PC-3 (cell line): ENCODE results near the gene ZNF768. TPM values are rescaled to one million over a fixed set of nuclear protein-coding genes. Genes with fewer than 3 reads are reported as not detected.

Experiments used
- ATAC-seq: fragments of 200-7000 bp; cut with Tn5 transposase; 2 replicates; pipeline ENCODE4 v1.9.1; 2020; ENCODE audit warnings: mild to moderate bottlenecking, moderate library complexity
- BruUV-seq: library from RNA; stranded (reverse); fragments of 400-500 nt; replicated peaks from 2 replicates; lab custom pipeline; 2021; lab: Mats Ljungman, UMichigan
- CTCF ChIA-PET: fragments of 300-600 bp; sonication (Branson Sonifier 250); formaldehyde crosslinking; loops from one replicate; lab custom pipeline; 2022; ENCODE audit warnings: antibody characterized with exemption; lab: Charles Lee
- POLR2A ChIA-PET: fragments of 300-600 bp; sonication (Branson Sonifier 250); formaldehyde crosslinking; loops from one replicate; lab custom pipeline; 2022; ENCODE audit warnings: antibody characterized with exemption; ENCODE audit not compliant: unreplicated experiment; lab: Charles Lee
- DNase-seq: peaks from one replicate; pipeline ENCODE4 v3.0.0-alpha.2; 2015
- H2AFZ ChIP-seq: fragments of 300-600 bp; sonication (generic); 2 replicates; pipeline ENCODE4 v1.6.0; 2016; ENCODE audit warnings: antibody characterized with exemption, low read length
- H3F3A ChIP-seq: fragments of 300-600 bp; sonication (generic); one replicate; pipeline ENCODE4 v1.6.0; 2017; ENCODE audit warnings: antibody characterized with exemption, low read length, control low read depth, mild to moderate bottlenecking; ENCODE audit not compliant: unreplicated experiment
- H3K27ac ChIP-seq: fragments of 300-600 bp; sonication (generic); 2 replicates; pipeline ENCODE4 v1.5.1; 2016; ENCODE audit warnings: mild to moderate bottlenecking, low read length
- H3K27me3 ChIP-seq: fragments of 300-600 bp; sonication (generic); 2 replicates; pipeline ENCODE4 v1.6.1; 2016; ENCODE audit warnings: low read length, mixed read lengths
- H3K36me3 ChIP-seq: fragments of 300-600 bp; sonication (generic); 2 replicates; pipeline ENCODE4 v1.6.1; 2016; ENCODE audit warnings: low read depth, mixed run types, low read length, mixed read lengths
- H3K4me1 ChIP-seq: fragments of 300-600 bp; sonication (generic); 2 replicates; pipeline ENCODE4 v1.5.1; 2016; ENCODE audit warnings: low read length; ENCODE audit not compliant: insufficient read depth
- H3K4me2 ChIP-seq: fragments of 300-600 bp; sonication (generic); 2 replicates; pipeline ENCODE4 v1.6.0; 2016; ENCODE audit warnings: low read length
- H3K4me3 ChIP-seq: fragments of 300-600 bp; sonication (generic); 2 replicates; pipeline ENCODE4 v1.5.1; 2016; ENCODE audit warnings: mild to moderate bottlenecking, low read length, mixed read lengths
- H3K79me2 ChIP-seq: fragments of 300-600 bp; sonication (generic); 2 replicates; pipeline ENCODE4 v1.6.1; 2017; ENCODE audit warnings: low read length, mixed read lengths
- H3K9ac ChIP-seq: fragments of 300-600 bp; sonication (generic); 2 replicates; pipeline ENCODE4 v1.6.0; 2016; ENCODE audit warnings: mild to moderate bottlenecking, low read length
- H3K9me2 ChIP-seq: fragments of 300-600 bp; sonication (generic); replicated peaks from 2 replicates; pipeline ENCODE4 v1.6.1; 2016; ENCODE audit warnings: mixed run types, low read length, mixed read lengths
- H3K9me3 ChIP-seq: fragments of 300-600 bp; sonication (generic); 2 replicates; pipeline ENCODE4 v1.6.1; 2016; ENCODE audit warnings: low read length, mixed read lengths
- H4K20me1 ChIP-seq: fragments of 300-600 bp; sonication (generic); 2 replicates; pipeline ENCODE4 v1.6.1; 2016; ENCODE audit warnings: low read length, mixed read lengths
- EZH2 ChIP-seq: fragments of 300-600 bp; sonication (generic); IDR thresholded peaks from one replicate; pipeline ENCODE4 v1.6.1; 2017; ENCODE audit warnings: antibody characterized with exemption, mild to moderate bottlenecking, low read length; ENCODE audit not compliant: unreplicated experiment
- EZH2phosphoT487 ChIP-seq: fragments of 300-600 bp; sonication (generic); IDR thresholded peaks from 2 replicates; pipeline ENCODE4 v1.6.1; 2018; ENCODE audit warnings: mild to moderate bottlenecking, antibody characterized with exemption, low read length, borderline replicate concordance
- intact Hi-C: fragments of 100-400 bp; cut with micrococcal nuclease; formaldehyde crosslinking; loops from 2 replicates; pipeline ENCODE4 v1.9.0; 2023
- total RNA-seq: library from RNA; depleted of rRNA; stranded (reverse); fragments of >200 nt; gene quantifications from 2 replicates; pipeline ENCODE4 v1.2.3, GENCODE V29; 2014
- TF ChIP-seq, protein P1 (sequence below): fragments of 300-600 bp; sonication (generic); conservative IDR thresholded peaks from 2 replicates; pipeline ENCODE4 v1.5.1; 2017; ENCODE audit warnings: antibody characterized with exemption, low read depth, mild to moderate bottlenecking, low read length

The ZNF768 gene
- total RNA-seq, 1 experiment from 2014 or later = 31.2 TPM

DNA sequence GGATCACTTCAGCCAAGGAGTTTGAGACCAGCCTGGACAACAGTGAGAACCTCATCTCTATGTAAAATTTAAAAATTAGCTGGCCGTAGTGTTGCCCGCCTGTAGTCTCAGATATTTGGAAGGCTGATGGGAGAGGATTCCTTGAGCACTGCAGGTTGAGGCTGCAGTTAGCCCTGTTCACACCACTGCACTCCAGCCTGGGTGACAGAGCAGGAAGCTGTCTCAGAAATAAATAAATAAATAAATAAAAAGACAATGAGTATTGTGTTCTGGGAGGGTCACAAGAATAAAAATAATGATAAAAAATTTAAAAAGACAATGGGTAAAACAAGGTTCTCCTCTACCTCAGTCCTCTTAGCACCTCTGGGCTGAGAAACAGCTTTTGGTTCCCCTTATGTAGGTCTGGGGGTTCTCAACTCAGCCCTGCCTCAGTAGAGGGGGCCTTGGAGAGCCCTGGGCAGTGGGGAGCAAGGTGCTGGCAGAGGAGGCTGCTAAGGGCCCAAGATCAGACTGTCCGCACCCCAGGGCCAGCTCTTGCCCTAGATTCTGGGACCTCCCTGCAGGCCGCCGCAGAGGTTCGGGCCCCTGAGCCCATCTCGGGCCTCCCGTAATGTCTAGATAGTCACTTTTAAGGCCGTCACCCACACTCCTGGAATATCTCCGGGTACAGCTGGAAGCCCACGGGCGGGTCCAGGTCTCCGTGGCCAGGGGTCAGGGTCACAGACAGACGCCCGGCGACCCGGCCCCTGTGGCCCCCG, 28.4 kb upstream of the ZNF768 start:
- CTCF ChIA-PET = no interaction called here
- Histone ChIP-seq H3K9ac (no peak overlapping the region), H4K20me1 (no peaks in the 10 kb centered on the region), H3K36me3 (no peaks in the 10 kb centered on the region), H3K4me2 (no peak overlapping the region), H3K4me1 (peaks cover 3% of the 10 kb centered on the region; the same call in 1 of the 2 replicates), H3K27me3 (no peaks in the 10 kb centered on the region), H2AFZ (no peak overlapping the region), H3K9me2 (no peaks in the 10 kb centered on the region), H3K9me3 (no peaks in the 10 kb centered on the region), H3K79me2 (peaks cover 29% of the 10 kb centered on the region), H3K4me3 (no peak overlapping the region), H3K27ac (no peak overlapping the region), H3F3A (no peaks in the 10 kb centered on the region)
- intact Hi-C loops = no loop called here
- POLR2A ChIA-PET = no interaction called here
- DNase-seq (no peak), ATAC-seq (no peak)
- no TSS peak for BruUV-seq
- no peak for TF ChIP-seq EZH2phosphoT487
- no peak for TF ChIP-seq EZH2

DNA sequence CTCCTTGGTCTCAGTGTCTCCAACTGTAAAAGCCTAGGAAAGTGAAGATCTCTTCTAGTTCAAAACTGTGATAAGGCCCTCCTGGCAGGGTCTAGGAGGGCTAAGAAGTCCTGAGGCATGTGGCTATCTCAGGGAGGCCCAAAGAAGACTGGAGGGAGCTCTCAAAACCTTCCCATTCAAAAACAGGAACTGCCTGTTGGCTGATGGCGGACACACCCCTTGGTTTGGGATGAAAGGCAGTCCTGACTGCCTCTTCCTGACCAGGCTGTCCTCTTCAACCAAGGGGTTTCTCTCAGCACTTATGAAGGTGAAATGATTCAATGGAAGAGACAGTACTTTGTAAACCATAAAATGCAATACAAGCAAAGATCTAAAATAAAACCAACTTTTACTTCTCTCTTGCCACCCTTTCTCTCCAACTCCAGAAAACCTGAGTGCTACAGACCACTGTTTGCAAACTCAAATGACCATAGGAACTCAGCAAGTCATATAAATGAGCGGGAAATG, 27.1 kb upstream of the ZNF768 start:
- Histone ChIP-seq H3K9me3 (no peaks in the 10 kb centered on the region), H3K4me3 (no peak overlapping the region), H3K27me3 (no peaks in the 10 kb centered on the region), H3K4me1 (peaks cover 3% of the 10 kb centered on the region; the same call in 1 of the 2 replicates), H3F3A (no peaks in the 10 kb centered on the region), H3K9ac (no peak overlapping the region), H2AFZ (no peak overlapping the region), H3K27ac (no peak overlapping the region), H3K36me3 (no peaks in the 10 kb centered on the region), H3K9me2 (no peaks in the 10 kb centered on the region), H4K20me1 (no peaks in the 10 kb centered on the region), H3K4me2 (no peak overlapping the region), H3K79me2 (peaks cover 29% of the 10 kb centered on the region)
- CTCF ChIA-PET = no interaction called here
- ATAC-seq (no peak), DNase-seq (no peak)
- BruUV-seq = no TSS peak
- intact Hi-C loops = no loop called here
- TF ChIP-seq EZH2 (no peak), EZH2phosphoT487 (no peak)
- TF ChIP-seq, protein P1, sequence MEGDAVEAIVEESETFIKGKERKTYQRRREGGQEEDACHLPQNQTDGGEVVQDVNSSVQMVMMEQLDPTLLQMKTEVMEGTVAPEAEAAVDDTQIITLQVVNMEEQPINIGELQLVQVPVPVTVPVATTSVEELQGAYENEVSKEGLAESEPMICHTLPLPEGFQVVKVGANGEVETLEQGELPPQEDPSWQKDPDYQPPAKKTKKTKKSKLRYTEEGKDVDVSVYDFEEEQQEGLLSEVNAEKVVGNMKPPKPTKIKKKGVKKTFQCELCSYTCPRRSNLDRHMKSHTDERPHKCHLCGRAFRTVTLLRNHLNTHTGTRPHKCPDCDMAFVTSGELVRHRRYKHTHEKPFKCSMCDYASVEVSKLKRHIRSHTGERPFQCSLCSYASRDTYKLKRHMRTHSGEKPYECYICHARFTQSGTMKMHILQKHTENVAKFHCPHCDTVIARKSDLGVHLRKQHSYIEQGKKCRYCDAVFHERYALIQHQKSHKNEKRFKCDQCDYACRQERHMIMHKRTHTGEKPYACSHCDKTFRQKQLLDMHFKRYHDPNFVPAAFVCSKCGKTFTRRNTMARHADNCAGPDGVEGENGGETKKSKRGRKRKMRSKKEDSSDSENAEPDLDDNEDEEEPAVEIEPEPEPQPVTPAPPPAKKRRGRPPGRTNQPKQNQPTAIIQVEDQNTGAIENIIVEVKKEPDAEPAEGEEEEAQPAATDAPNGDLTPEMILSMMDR = no peak
- POLR2A ChIA-PET = no interaction called here

DNA sequence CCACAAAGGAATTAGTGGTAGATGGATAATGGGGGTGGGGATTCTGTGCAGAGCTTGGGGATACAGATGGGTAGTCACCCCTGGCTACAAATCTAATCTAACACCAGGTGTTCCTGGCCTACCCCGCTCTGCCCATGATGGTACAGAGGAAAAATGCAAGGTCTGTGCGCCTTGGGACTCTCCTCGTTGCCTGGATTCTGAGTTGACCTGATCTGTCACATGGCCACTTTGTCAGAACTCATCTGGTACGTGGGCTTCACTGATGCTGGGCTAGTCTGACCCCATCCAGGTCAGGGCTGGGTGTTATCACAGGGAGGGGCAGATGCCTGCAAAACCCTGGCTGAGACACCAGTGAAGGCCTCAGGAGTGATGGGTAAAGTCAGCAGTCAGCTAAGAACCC, 26.6 kb upstream of the ZNF768 start:
- H3K9ac ChIP-seq = no peak overlapping the region
- no peak for DNase-seq
- peaks cover 3% of the 10 kb centered on the region; the same call in 1 of the 2 replicates for H3K4me1 ChIP-seq
- no peak overlapping the region for H2AFZ ChIP-seq
- H4K20me1 ChIP-seq = no peaks in the 10 kb centered on the region
- H3K4me2 ChIP-seq = no peak overlapping the region
- no peak overlapping the region for H3K4me3 ChIP-seq
- no TSS peak for BruUV-seq
- TF ChIP-seq EZH2 (no peak), EZH2phosphoT487 (no peak)
- TF ChIP-seq, protein P1 = no peak
- ChIA-PET CTCF (no interaction called here), POLR2A (no interaction called here)
- no peaks in the 10 kb centered on the region for H3K9me3 ChIP-seq
- intact Hi-C loops = no loop called here
- H3K9me2 ChIP-seq = no peaks in the 10 kb centered on the region
- H3K27me3 ChIP-seq = no peaks in the 10 kb centered on the region
- no peak for ATAC-seq
- peaks cover 28% of the 10 kb centered on the region for H3K79me2 ChIP-seq
- no peaks in the 10 kb centered on the region for H3K36me3 ChIP-seq
- no peaks in the 10 kb centered on the region for H3F3A ChIP-seq
- H3K27ac ChIP-seq = no peak overlapping the region
